Measurements from ENCODE around the gene ADGRF3.

DNA sequence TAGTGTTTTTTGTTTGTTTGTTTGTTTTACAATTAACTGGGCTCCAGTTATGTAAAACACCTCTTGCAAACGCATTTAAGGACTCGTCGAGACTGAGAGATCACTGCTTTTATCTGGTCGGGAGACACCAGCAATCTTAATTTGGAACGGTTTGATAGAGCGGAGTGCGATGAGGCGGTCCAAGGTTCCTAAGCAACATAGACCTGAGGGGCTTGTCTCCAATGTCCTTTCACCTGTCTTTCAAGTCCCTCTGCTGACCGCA lies 1.4 kb downstream of the ADGRF3 start:
- TF ChIP-seq POLR2AphosphoS5 (IDR thresholded peaks at IDR 0.05; ENCODE audit: low read depth, low read length) (no peak), SPI1 (IDR thresholded peaks at IDR 0.05; ENCODE audit: low read depth, low read length) (no peak), POLR2A (IDR thresholded peaks at IDR 0.05; ENCODE audit: low read depth, low read length) (no peak)
